ENCODE measurements around the gene JUP.

DNA sequence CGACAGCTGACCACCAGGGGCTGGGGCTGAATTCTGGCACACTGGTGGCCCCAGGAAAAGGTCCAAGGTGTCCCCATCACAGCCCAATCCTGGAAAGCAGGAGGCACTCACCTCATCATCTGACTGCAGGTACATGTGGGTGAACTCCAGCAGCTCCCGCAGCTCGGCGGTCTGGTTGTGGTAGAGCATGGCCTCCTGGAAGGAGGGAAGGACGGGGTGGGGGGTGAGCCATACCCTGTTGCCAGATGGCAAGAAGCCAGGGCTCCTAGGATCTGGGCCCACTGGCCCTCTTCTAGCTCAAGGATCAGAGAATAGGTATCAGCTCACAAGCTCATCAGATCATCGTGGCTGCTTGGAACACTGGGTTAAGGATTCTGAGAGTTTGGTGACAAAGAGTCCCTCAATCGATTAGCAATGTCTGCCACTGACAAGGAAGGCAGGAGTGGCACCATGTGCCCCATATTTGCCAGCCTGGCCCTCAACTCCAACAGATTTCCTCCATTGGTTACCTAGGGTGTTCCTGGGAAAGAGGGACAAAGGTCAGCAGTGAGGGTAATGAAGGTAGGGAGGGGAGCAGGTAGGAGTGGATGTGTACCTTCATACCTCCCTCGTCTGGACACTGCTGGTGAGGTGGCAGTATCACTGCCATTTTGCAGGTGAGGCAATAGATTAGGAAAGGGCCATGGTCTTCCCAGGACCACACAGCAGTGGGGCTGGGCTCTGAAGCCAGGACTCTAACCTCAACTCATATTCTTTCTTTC lies 20.4 kb upstream of the JUP start:
- TF ChIP-seq, protein P1, sequence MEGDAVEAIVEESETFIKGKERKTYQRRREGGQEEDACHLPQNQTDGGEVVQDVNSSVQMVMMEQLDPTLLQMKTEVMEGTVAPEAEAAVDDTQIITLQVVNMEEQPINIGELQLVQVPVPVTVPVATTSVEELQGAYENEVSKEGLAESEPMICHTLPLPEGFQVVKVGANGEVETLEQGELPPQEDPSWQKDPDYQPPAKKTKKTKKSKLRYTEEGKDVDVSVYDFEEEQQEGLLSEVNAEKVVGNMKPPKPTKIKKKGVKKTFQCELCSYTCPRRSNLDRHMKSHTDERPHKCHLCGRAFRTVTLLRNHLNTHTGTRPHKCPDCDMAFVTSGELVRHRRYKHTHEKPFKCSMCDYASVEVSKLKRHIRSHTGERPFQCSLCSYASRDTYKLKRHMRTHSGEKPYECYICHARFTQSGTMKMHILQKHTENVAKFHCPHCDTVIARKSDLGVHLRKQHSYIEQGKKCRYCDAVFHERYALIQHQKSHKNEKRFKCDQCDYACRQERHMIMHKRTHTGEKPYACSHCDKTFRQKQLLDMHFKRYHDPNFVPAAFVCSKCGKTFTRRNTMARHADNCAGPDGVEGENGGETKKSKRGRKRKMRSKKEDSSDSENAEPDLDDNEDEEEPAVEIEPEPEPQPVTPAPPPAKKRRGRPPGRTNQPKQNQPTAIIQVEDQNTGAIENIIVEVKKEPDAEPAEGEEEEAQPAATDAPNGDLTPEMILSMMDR (IDR thresholded peaks at IDR 0.05): no peak
- TF ChIP-seq EZH2 (IDR thresholded peaks at IDR 0.05): no peak
- no peak for TF ChIP-seq EZH2phosphoT487 (IDR thresholded peaks at IDR 0.05)
